H1 (cell line): ENCODE results near the gene CTSC.

Source experiments
- CHD2 ChIP-seq: IDR thresholded peaks from 2 replicates; pipeline ENCODE4 v1.6.1; 2012; ENCODE audit warnings: low read length, improper control_type of control experiment
- CTCF ChIP-seq, 3 experiments: IDR thresholded peaks; 1 replicate in 2 of 3; 2 replicates in 1 of 3; pipeline versions ENCODE4 v1.5.1 to v1.6.1; 2011; ENCODE audit warnings: low read length in 3 of 3, mild to moderate bottlenecking in 3 of 3, inconsistent platforms in 2 of 3, low read depth in 1 of 3, moderate library complexity in 1 of 3; ENCODE audit not compliant: insufficient read depth in 1 of 3; ENCODE audit errors: control extremely low read depth in 1 of 3
- SIX5 ChIP-seq: IDR thresholded peaks from 2 replicates; pipeline ENCODE4 v1.6.1; 2011; ENCODE audit warnings: mild to moderate bottlenecking, low read depth, low read length
- TCF12 ChIP-seq: IDR thresholded peaks from 2 replicates; pipeline ENCODE4 v1.6.1; 2011; ENCODE audit warnings: low read depth, mild to moderate bottlenecking, low read length
- USF2 ChIP-seq: IDR thresholded peaks from 2 replicates; pipeline ENCODE4 v1.6.1; 2011; ENCODE audit warnings: low read length, improper control_type of control experiment
- YY1 ChIP-seq: IDR thresholded peaks from 2 replicates; pipeline ENCODE4 v1.6.1; 2011; ENCODE audit warnings: low read depth, mild to moderate bottlenecking, low read length

- TF ChIP-seq CTCF (IDR thresholded peaks at IDR 0.05; ENCODE audit: control extremely low read depth in 1 of 3, insufficient read depth in 1 of 3, low read depth in 1 of 3, low read length in 3 of 3) (no peak), SIX5 (no peak), YY1 (no peak), USF2 (no peak), TCF12 (no peak), CHD2 (no peak)
Observed at GRCh38 chr11:88348870-88349269, 11.3 kb upstream of the CTSC start.
